ENCODE measurements around the gene ATRN. TPM values are rescaled to one million over a fixed set of nuclear protein-coding genes. Genes with fewer than 3 reads are reported as not detected.
"Not testable (repeated sequence)": the region's sequence is repeated elsewhere in the genome, so short reads cannot be mapped to it uniquely, and the experiment has no call there.

Gene ATRN
- total RNA-seq, 1 experiment from 2014 or later: 41.4 TPM

DNA sequence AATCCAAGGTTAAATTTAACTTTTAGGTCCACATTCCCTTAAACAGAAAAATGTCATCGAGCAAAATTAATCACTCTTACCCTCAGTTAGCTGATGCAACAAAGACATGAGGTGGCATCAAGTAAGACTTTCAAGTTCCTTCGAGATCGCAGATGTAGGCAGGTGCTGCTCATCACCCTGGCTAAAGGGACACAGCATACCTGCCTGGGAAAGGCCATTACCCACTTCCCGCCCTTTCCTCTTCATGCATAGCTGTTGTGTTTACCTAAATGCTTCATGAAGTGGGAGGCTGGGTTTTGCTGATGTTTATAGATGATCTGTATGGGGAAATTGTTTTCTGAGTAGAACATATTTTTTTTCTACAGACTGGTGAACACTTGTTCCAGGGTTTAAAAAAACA lies 124.7 kb downstream of the ATRN start:
- H3K9me3 ChIP-seq: no peaks in the 10 kb centered on the region
- Mint-ChIP-seq H3K4me1 (ENCODE audit: low read depth, unreplicated experiment) (no peaks in the 10 kb centered on the region), H3K4me3 (ENCODE audit: unreplicated experiment) (no peak overlapping the region), H3K27ac (ENCODE audit: unreplicated experiment) (no peak overlapping the region), H3K36me3 (ENCODE audit: insufficient read depth, unreplicated experiment) (peaks cover 20% of the 10 kb centered on the region), H3K27me3 (ENCODE audit: insufficient read depth, unreplicated experiment) (no peaks in the 10 kb centered on the region), H3K9me3 (ENCODE audit: unreplicated experiment) (no peaks in the 10 kb centered on the region)
- intact Hi-C loops (cut with micrococcal nuclease; ENCODE audit: unreplicated experiment): no loop called here
- no peak for DNase-seq
- no peak overlapping the region for H3K4me3 ChIP-seq (ENCODE audit: low read depth, low read length)
- no peaks in the 10 kb centered on the region; the same call in 1 of the 2 replicates for H3K36me3 ChIP-seq (ENCODE audit: control insufficient read depth, insufficient read depth, low read length)
- no TSS peak for BruUV-seq (replicated peaks)
- no peaks in the 10 kb centered on the region for H3K27me3 ChIP-seq (replicated peaks; ENCODE audit: control insufficient read depth, insufficient read depth, low read length)
- ChIA-PET CTCF (no interaction called here), POLR2A (no interaction called here)
- TF ChIP-seq, protein P1, sequence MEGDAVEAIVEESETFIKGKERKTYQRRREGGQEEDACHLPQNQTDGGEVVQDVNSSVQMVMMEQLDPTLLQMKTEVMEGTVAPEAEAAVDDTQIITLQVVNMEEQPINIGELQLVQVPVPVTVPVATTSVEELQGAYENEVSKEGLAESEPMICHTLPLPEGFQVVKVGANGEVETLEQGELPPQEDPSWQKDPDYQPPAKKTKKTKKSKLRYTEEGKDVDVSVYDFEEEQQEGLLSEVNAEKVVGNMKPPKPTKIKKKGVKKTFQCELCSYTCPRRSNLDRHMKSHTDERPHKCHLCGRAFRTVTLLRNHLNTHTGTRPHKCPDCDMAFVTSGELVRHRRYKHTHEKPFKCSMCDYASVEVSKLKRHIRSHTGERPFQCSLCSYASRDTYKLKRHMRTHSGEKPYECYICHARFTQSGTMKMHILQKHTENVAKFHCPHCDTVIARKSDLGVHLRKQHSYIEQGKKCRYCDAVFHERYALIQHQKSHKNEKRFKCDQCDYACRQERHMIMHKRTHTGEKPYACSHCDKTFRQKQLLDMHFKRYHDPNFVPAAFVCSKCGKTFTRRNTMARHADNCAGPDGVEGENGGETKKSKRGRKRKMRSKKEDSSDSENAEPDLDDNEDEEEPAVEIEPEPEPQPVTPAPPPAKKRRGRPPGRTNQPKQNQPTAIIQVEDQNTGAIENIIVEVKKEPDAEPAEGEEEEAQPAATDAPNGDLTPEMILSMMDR (IDR thresholded peaks at IDR 0.05; ENCODE audit: insufficient read depth in 1 of 2, low read depth in 1 of 2, low read length in 1 of 2, severe bottlenecking in 1 of 2, unreplicated experiment in 1 of 2): no peak
- H3K4me1 ChIP-seq: no peaks in the 10 kb centered on the region

DNA sequence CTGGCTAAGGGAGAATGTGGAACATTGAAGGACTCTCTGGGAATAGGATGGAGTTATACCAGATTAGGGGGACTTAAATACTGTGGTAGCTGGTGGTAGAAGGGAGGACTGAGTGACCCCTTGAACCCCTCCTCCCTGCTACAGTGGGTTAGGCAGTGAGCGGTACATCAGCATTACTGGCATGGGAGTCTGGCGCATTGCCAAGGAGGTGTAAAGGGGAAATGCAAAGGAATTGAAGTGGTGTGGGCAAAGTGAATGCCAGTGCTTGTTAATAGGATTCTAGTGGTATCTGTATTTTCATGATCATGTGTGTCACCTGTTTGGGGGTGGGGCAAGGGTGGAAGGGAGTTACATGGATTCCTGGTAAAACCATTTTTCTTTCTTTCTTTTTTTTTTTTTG lies 132.3 kb downstream of the ATRN start:
- no peak for DNase-seq
- Mint-ChIP-seq H3K9me3 (ENCODE audit: unreplicated experiment) (no peaks in the 10 kb centered on the region), H3K27me3 (ENCODE audit: insufficient read depth, unreplicated experiment) (no peaks in the 10 kb centered on the region), H3K27ac (ENCODE audit: unreplicated experiment) (no peak overlapping the region), H3K4me3 (ENCODE audit: unreplicated experiment) (no peak overlapping the region), H3K4me1 (ENCODE audit: low read depth, unreplicated experiment) (no peaks in the 10 kb centered on the region), H3K36me3 (ENCODE audit: insufficient read depth, unreplicated experiment) (peaks cover 22% of the 10 kb centered on the region)
- Histone ChIP-seq H3K27me3 (replicated peaks; ENCODE audit: control insufficient read depth, insufficient read depth, low read length) (no peaks in the 10 kb centered on the region), H3K9me3 (no peaks in the 10 kb centered on the region), H3K4me3 (ENCODE audit: low read depth, low read length) (no peak overlapping the region), H3K36me3 (ENCODE audit: control insufficient read depth, insufficient read depth, low read length) (no peaks in the 10 kb centered on the region; the same call in none of the 2 replicates), H3K4me1 (no peaks in the 10 kb centered on the region)
- no TSS peak for BruUV-seq (replicated peaks)
- intact Hi-C loops (cut with micrococcal nuclease; ENCODE audit: unreplicated experiment): no loop called here
- ChIA-PET CTCF (no interaction called here), POLR2A (no interaction called here)
- TF ChIP-seq, protein P1 (IDR thresholded peaks at IDR 0.05; ENCODE audit: insufficient read depth in 1 of 2, low read depth in 1 of 2, low read length in 1 of 2, severe bottlenecking in 1 of 2, unreplicated experiment in 1 of 2): no peak

DNA sequence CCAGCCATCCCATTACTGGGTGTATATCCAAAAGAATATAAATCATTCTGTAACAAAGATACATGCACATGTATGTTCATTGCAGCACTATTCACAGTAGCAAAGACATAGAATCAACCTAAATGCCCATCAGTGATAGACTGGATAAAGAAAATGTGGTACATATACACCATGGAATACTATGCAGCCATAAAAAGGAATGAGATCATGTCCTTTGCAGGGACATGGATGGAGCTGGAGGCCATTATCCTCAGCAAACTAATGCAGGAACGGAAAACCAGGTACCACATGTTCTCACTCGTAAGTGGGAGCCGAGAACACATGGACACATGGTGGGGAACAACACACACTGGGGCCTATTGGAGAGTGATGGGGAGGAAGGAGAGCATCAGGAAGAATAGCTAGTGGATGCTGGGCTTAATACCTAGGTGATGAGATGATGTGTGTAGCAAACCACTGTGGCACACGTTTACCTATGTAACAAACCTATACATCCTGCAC lies 134.6 kb downstream of the ATRN start:
- H3K4me3 ChIP-seq (ENCODE audit: low read depth, low read length); CTCF ChIA-PET; BruUV-seq (replicated peaks); H3K27ac Mint-ChIP-seq (ENCODE audit: unreplicated experiment); H3K4me1 ChIP-seq; H3K9me3 ChIP-seq; H3K9me3 Mint-ChIP-seq (ENCODE audit: unreplicated experiment); intact Hi-C loops (cut with micrococcal nuclease; ENCODE audit: unreplicated experiment); H3K4me1 Mint-ChIP-seq (ENCODE audit: low read depth, unreplicated experiment); H3K4me3 Mint-ChIP-seq (ENCODE audit: unreplicated experiment); H3K36me3 ChIP-seq (ENCODE audit: control insufficient read depth, insufficient read depth, low read length); DNase-seq; H3K27me3 ChIP-seq (replicated peaks; ENCODE audit: control insufficient read depth, insufficient read depth, low read length); H3K27me3 Mint-ChIP-seq (ENCODE audit: insufficient read depth, unreplicated experiment); POLR2A ChIA-PET: not testable (repeated sequence)
- H3K36me3 Mint-ChIP-seq (ENCODE audit: insufficient read depth, unreplicated experiment): peaks cover 19% of the 10 kb centered on the region

DNA sequence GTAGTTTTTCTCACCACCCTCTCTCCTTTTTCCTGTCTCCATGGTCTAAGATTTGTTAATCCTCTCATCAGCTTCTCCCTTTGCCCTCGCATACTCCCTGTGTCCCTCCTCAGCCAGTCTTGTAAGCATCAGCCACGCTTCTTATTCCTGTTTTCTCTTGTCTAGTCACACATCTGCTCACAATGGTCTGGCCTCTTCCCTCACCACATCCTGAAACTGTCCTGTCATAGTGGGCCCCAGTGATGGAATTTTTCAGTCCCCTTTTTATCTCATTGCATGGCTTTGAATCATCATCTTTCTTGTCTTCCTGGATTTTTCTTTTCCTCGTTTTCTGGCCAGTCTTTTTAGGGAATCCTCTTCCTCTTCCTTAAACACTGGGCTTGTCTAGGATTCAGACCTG lies 135.2 kb downstream of the ATRN start:
- Histone ChIP-seq H3K36me3 (ENCODE audit: control insufficient read depth, insufficient read depth, low read length) (no peaks in the 10 kb centered on the region; the same call in none of the 2 replicates), H3K27me3 (replicated peaks; ENCODE audit: control insufficient read depth, insufficient read depth, low read length) (no peaks in the 10 kb centered on the region), H3K9me3 (no peaks in the 10 kb centered on the region), H3K4me3 (ENCODE audit: low read depth, low read length) (no peak overlapping the region), H3K4me1 (no peaks in the 10 kb centered on the region)
- Mint-ChIP-seq H3K4me1 (ENCODE audit: low read depth, unreplicated experiment) (no peaks in the 10 kb centered on the region), H3K4me3 (ENCODE audit: unreplicated experiment) (no peak overlapping the region), H3K9me3 (ENCODE audit: unreplicated experiment) (no peaks in the 10 kb centered on the region), H3K27me3 (ENCODE audit: insufficient read depth, unreplicated experiment) (no peaks in the 10 kb centered on the region), H3K27ac (ENCODE audit: unreplicated experiment) (no peak overlapping the region), H3K36me3 (ENCODE audit: insufficient read depth, unreplicated experiment) (peaks cover 13% of the 10 kb centered on the region)
- TF ChIP-seq, protein P1 (IDR thresholded peaks at IDR 0.05; ENCODE audit: insufficient read depth in 1 of 2, low read depth in 1 of 2, low read length in 1 of 2, severe bottlenecking in 1 of 2, unreplicated experiment in 1 of 2): no peak
- intact Hi-C loops (cut with micrococcal nuclease; ENCODE audit: unreplicated experiment): no loop called here
- BruUV-seq (replicated peaks): no TSS peak
- CTCF ChIA-PET: no interaction called here
- POLR2A ChIA-PET: no interaction called here
- no peak for DNase-seq

Measured in Caco-2 (cell line).